Stimulated activated CD8-positive, alpha-beta memory T cell treated with anti-CD3 and anti-CD28 coated beads, Interleukin-2, amount 100 ng/mL, for 48 hours (primary cell): ENCODE measurements around the gene NR3C1.
"Not testable (repeated sequence)": the region's sequence is repeated elsewhere in the genome, so short reads cannot be mapped to it uniquely, and the experiment has no call there.

Experiments used
- DNase-seq, 2 donors: peaks; one replicate each; pipeline ENCODE4 v3.0.0-alpha.2; 2020; ENCODE audit warnings: low read depth in 2 of 2

Gene NR3C1

GRCh38 chr5:143336485-143336884 lies 67.0 kb downstream of the NR3C1 start:
- DNase-seq: no peak

GRCh38 chr5:143334903-143335302 lies 68.6 kb downstream of the NR3C1 start:
- DNase-seq: no peak

- DNase-seq: not testable (repeated sequence)
These were observed 69.1 kb downstream of the NR3C1 start for GRCh38 chr5:143334380-143334779.

- DNase-seq: no peak
These were observed 71.5 kb downstream of the NR3C1 start for GRCh38 chr5:143331956-143332355.

GRCh38 chr5:143329843-143330242 lies 73.6 kb downstream of the NR3C1 start:
- no peak for DNase-seq

GRCh38 chr5:143328589-143329220 lies 74.8 kb downstream of the NR3C1 start:
- no peak for DNase-seq

GRCh38 chr5:143325086-143325485 lies 78.4 kb downstream of the NR3C1 start:
- not testable (repeated sequence) for DNase-seq

GRCh38 chr5:143322931-143323630 lies 80.4 kb downstream of the NR3C1 start:
- not testable (repeated sequence) for DNase-seq

GRCh38 chr5:143322176-143322575 lies 81.3 kb downstream of the NR3C1 start:
- DNase-seq: no peak

- DNase-seq: no peak
These were observed 83.9 kb downstream of the NR3C1 start for GRCh38 chr5:143319437-143320227.

GRCh38 chr5:143318833-143319232 lies 84.7 kb downstream of the NR3C1 start:
- DNase-seq: no peak

GRCh38 chr5:143318270-143318669 lies 85.2 kb downstream of the NR3C1 start:
- no peak for DNase-seq

GRCh38 chr5:143316844-143317631 lies 86.4 kb downstream of the NR3C1 start:
- no peak for DNase-seq

GRCh38 chr5:143316337-143316736 lies 87.1 kb downstream of the NR3C1 start:
- DNase-seq: no peak

GRCh38 chr5:143315929-143316328 lies 87.6 kb downstream of the NR3C1 start:
- DNase-seq: no peak

- no peak for DNase-seq
These were observed 88.3 kb downstream of the NR3C1 start for GRCh38 chr5:143315214-143315613.

- no peak for DNase-seq
These were observed 88.8 kb downstream of the NR3C1 start for GRCh38 chr5:143314659-143315058.

GRCh38 chr5:143314099-143314498 lies 89.4 kb downstream of the NR3C1 start:
- DNase-seq: no peak

- DNase-seq: no peak
These were observed 90.1 kb downstream of the NR3C1 start for GRCh38 chr5:143313298-143313852.

- DNase-seq: no peak
These were observed 90.7 kb downstream of the NR3C1 start for GRCh38 chr5:143312822-143313221.

- no peak for DNase-seq
These were observed 91.5 kb downstream of the NR3C1 start for GRCh38 chr5:143311955-143312354.

GRCh38 chr5:143311428-143311827 lies 92.1 kb downstream of the NR3C1 start:
- DNase-seq: no peak
